HepG2 (cell line): ENCODE results near the gene NABP2. TPM values are rescaled to one million over a fixed set of nuclear protein-coding genes. Genes with fewer than 3 reads are reported as not detected.

Experiments
- E2F5 ChIP-seq: sonication (generic); formaldehyde crosslinking; conservative IDR thresholded peaks from 2 replicates; pipeline ENCODE4 v1.4.0; 2020; ENCODE audit warnings: missing genetic modification reagents
- ERF ChIP-seq: IDR thresholded peaks from 2 replicates; pipeline ENCODE4 v1.6.1; 2018; ENCODE audit warnings: missing biosample characterization, missing genetic modification reagents
- HES4 ChIP-seq: sonication (generic); formaldehyde crosslinking; IDR thresholded peaks from 2 replicates; pipeline ENCODE4 v1.9.0; 2021; ENCODE audit warnings: mild to moderate bottlenecking, missing genetic modification reagents, borderline replicate concordance
- HNRNPLL ChIP-seq: fragments of 200-400 bp; formaldehyde crosslinking; IDR thresholded peaks from 2 replicates; pipeline ENCODE4 v1.6.1; 2017; ENCODE audit warnings: mild to moderate bottlenecking, low read depth, low read length; ENCODE audit not compliant: poor library complexity, severe bottlenecking
- HNRNPUL1 ChIP-seq: fragments of 200-400 bp; formaldehyde crosslinking; IDR thresholded peaks from 2 replicates; pipeline ENCODE4 v1.6.1; 2017; ENCODE audit warnings: low read depth, mild to moderate bottlenecking, low read length, moderate library complexity
- KLF13 ChIP-seq: sonication (generic); formaldehyde crosslinking; IDR thresholded peaks from 2 replicates; pipeline ENCODE4 v1.4.0; 2020; ENCODE audit warnings: mild to moderate bottlenecking, missing genetic modification reagents
- KLF9 ChIP-seq: IDR thresholded peaks from 2 replicates; pipeline ENCODE4 v1.6.1; 2016; ENCODE audit warnings: low read depth
- MEIS2 ChIP-seq: sonication (generic); formaldehyde crosslinking; IDR thresholded peaks from 2 replicates; pipeline ENCODE4 v1.9.0; 2021; ENCODE audit warnings: mild to moderate bottlenecking, missing genetic modification reagents
- MTF1 ChIP-seq: sonication (generic); formaldehyde crosslinking; IDR thresholded peaks from 2 replicates; pipeline ENCODE4 v1.5.0; 2020; ENCODE audit warnings: missing genetic modification reagents
- NFKBIZ ChIP-seq: IDR thresholded peaks from 2 replicates; pipeline ENCODE4 v1.6.1; 2018; ENCODE audit warnings: missing genetic modification reagents, missing compliant biosample characterization
- PAX8 ChIP-seq: sonication (generic); formaldehyde crosslinking; IDR thresholded peaks from 2 replicates; pipeline ENCODE4 v1.8.0; 2022; ENCODE audit warnings: mild to moderate bottlenecking, missing genetic modification reagents, borderline replicate concordance
- PITX1 ChIP-seq: sonication (generic); formaldehyde crosslinking; IDR thresholded peaks from 2 replicates; pipeline ENCODE4 v1.5.1; 2020; ENCODE audit warnings: mild to moderate bottlenecking, missing genetic modification reagents
- RBM39 ChIP-seq: fragments of 200-400 bp; formaldehyde crosslinking; IDR thresholded peaks from one replicate; pipeline ENCODE4 v1.6.1; 2018; ENCODE audit warnings: antibody characterized with exemption, mild to moderate bottlenecking, low read depth, low read length; ENCODE audit not compliant: poor library complexity, severe bottlenecking
- SETDB1 ChIP-seq: sonication (generic); formaldehyde crosslinking; IDR thresholded peaks from 2 replicates; pipeline ENCODE4 v1.5.1; 2020; ENCODE audit warnings: missing genetic modification reagents, mild to moderate bottlenecking, borderline replicate concordance
- SIX1 ChIP-seq: sonication (generic); formaldehyde crosslinking; IDR thresholded peaks from 2 replicates; pipeline ENCODE4 v1.4.0; 2020; ENCODE audit warnings: missing genetic modification reagents, borderline replicate concordance
- XBP1 ChIP-seq: sonication (generic); formaldehyde crosslinking; IDR thresholded peaks from 2 replicates; pipeline ENCODE4 v1.5.0; 2020; ENCODE audit warnings: missing genetic modification reagents
- ZNF225 ChIP-seq: sonication (generic); formaldehyde crosslinking; IDR thresholded peaks from 2 replicates; pipeline ENCODE4 v1.4.0; 2020; ENCODE audit warnings: mild to moderate bottlenecking, missing genetic modification reagents
- ZNF343 ChIP-seq: sonication (generic); formaldehyde crosslinking; IDR thresholded peaks from 2 replicates; pipeline ENCODE4 v1.4.0; 2020; ENCODE audit warnings: mild to moderate bottlenecking, missing genetic modification reagents
- ZNF605 ChIP-seq: sonication (generic); formaldehyde crosslinking; IDR thresholded peaks from 2 replicates; pipeline ENCODE4 v1.8.0; 2022; ENCODE audit warnings: mild to moderate bottlenecking, missing genetic modification reagents
- ZSCAN20 ChIP-seq: sonication (generic); formaldehyde crosslinking; IDR thresholded peaks from 2 replicates; pipeline ENCODE4 v1.4.0; 2020; ENCODE audit warnings: missing genetic modification reagents, mild to moderate bottlenecking, borderline replicate concordance
- polyA plus RNA-seq, 8 experiments: library from polyadenylated mRNA; depleted of rRNA in 3 of 8; stranded (reverse) in 7 of 8; unstranded in 1 of 8; fragments of >200 nt; fragmentation: Illumina TruSeq in 4 of 8; extraction: Trizol in 4 of 8; gene quantifications; 2 replicates each; pipeline versions ENCODE4 v1.2.1 to v1.2.3, GENCODE V29; 2011 to 2016; ENCODE audit warnings: low read depth in 4 of 8, missing spikeins in 1 of 8, mixed read lengths in 1 of 8; ENCODE audit not compliant: insufficient read depth in 1 of 8
- total RNA-seq, 5 experiments: library from RNA; depleted of rRNA; stranded (reverse); fragments of >200 nt; fragmentation: Illumina TruSeq; extraction: Trizol; gene quantifications; 2 replicates each; pipeline ENCODE4 v1.2.3, GENCODE V29; 2016; ENCODE audit warnings: low read depth in 1 of 5
- TF ChIP-seq, protein P1 (sequence below): sonication (generic); formaldehyde crosslinking; IDR thresholded peaks from 2 replicates; pipeline ENCODE4 v1.5.1; 2020; ENCODE audit warnings: missing genetic modification reagents, mild to moderate bottlenecking, borderline replicate concordance
- TF ChIP-seq, protein P2 (sequence below): sonication (generic); formaldehyde crosslinking; IDR thresholded peaks from 2 replicates; pipeline ENCODE4 v1.8.1; 2023; ENCODE audit warnings: missing genetic modification reagents, inconsistent platforms, borderline replicate concordance
- TF ChIP-seq, protein P3 (sequence below): sonication (generic); formaldehyde crosslinking; IDR thresholded peaks from 2 replicates; pipeline ENCODE4; 2020; ENCODE audit warnings: missing genetic modification reagents, mild to moderate bottlenecking, borderline replicate concordance
- TF ChIP-seq, protein P4 (sequence below): sonication (generic); formaldehyde crosslinking; IDR thresholded peaks from 2 replicates; pipeline ENCODE4 v1.8.0; 2022; ENCODE audit warnings: mild to moderate bottlenecking, missing genetic modification reagents, borderline replicate concordance

The NABP2 gene
- total and polyA plus RNA-seq, 2 of the 13 experiments (the other 11 are each of a cell fraction or from before 2014, with no cell fraction given) = 33.2 to 35.5 TPM

DNA sequence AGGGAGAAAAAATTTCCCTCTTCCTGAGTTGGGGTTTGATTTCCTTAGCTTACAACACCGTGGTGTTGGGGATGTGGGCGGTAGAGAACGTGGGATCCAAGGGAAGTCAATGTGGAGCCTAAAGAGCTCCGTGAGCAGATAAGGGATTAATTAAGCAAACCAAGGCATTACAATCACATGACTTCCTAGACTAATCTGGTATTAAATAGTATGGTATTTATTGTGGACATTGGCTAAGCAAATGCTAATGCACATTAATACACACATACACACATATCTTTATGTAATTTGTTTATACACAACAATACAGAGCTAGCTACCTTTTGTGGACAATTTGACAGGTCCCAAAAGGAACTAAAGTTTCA lies 1.6 kb upstream of the NABP2 start (continued):
- TF ChIP-seq ZNF605 (no peak), KLF9 (CRISPR knock-in tag) (no peak), E2F5 (no peak), ERF (CRISPR knock-in tag) (no peak), SIX1 (CRISPR knock-in tag) (no peak), XBP1 (no peak), HNRNPLL (no peak), MTF1 (no peak), RBM39 (no peak), MEIS2 (CRISPR knock-in tag) (no peak), ZSCAN20 (CRISPR knock-in tag) (no peak), HES4 (CRISPR knock-in tag) (no peak), ZNF225 (CRISPR knock-in tag) (no peak), PITX1 (CRISPR knock-in tag) (no peak), NFKBIZ (CRISPR knock-in tag) (no peak), SETDB1 (no peak), KLF13 (no peak), HNRNPUL1 (no peak), PAX8 (CRISPR knock-in tag) (no peak), ZNF343 (CRISPR knock-in tag) (peak; percentile 7; the same call in 1 of the 2 replicates)
- TF ChIP-seq, protein P1, sequence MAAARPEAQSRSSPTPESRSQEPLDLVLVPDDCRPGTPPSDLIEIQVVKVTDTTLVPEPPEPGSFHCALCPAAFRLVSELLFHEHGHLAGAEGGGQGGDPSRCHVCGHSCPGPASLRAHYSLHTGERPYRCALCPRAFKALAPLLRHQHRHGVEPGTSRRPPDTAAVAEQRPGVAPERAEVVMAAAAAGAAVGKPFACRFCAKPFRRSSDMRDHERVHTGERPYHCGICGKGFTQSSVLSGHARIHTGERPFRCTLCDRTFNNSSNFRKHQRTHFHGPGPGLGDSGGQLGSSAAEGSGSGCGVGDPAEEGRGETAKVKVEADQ (CRISPR knock-in tag) = no peak
- TF ChIP-seq, protein P2, sequence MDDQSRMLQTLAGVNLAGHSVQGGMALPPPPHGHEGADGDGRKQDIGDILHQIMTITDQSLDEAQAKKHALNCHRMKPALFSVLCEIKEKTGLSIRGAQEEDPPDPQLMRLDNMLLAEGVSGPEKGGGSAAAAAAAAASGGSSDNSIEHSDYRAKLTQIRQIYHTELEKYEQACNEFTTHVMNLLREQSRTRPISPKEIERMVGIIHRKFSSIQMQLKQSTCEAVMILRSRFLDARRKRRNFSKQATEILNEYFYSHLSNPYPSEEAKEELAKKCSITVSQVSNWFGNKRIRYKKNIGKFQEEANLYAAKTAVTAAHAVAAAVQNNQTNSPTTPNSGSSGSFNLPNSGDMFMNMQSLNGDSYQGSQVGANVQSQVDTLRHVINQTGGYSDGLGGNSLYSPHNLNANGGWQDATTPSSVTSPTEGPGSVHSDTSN (CRISPR knock-in tag) = no peak
- TF ChIP-seq, protein P3, sequence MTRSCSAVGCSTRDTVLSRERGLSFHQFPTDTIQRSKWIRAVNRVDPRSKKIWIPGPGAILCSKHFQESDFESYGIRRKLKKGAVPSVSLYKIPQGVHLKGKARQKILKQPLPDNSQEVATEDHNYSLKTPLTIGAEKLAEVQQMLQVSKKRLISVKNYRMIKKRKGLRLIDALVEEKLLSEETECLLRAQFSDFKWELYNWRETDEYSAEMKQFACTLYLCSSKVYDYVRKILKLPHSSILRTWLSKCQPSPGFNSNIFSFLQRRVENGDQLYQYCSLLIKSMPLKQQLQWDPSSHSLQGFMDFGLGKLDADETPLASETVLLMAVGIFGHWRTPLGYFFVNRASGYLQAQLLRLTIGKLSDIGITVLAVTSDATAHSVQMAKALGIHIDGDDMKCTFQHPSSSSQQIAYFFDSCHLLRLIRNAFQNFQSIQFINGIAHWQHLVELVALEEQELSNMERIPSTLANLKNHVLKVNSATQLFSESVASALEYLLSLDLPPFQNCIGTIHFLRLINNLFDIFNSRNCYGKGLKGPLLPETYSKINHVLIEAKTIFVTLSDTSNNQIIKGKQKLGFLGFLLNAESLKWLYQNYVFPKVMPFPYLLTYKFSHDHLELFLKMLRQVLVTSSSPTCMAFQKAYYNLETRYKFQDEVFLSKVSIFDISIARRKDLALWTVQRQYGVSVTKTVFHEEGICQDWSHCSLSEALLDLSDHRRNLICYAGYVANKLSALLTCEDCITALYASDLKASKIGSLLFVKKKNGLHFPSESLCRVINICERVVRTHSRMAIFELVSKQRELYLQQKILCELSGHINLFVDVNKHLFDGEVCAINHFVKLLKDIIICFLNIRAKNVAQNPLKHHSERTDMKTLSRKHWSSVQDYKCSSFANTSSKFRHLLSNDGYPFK (CRISPR knock-in tag) = no peak
- TF ChIP-seq, protein P4, sequence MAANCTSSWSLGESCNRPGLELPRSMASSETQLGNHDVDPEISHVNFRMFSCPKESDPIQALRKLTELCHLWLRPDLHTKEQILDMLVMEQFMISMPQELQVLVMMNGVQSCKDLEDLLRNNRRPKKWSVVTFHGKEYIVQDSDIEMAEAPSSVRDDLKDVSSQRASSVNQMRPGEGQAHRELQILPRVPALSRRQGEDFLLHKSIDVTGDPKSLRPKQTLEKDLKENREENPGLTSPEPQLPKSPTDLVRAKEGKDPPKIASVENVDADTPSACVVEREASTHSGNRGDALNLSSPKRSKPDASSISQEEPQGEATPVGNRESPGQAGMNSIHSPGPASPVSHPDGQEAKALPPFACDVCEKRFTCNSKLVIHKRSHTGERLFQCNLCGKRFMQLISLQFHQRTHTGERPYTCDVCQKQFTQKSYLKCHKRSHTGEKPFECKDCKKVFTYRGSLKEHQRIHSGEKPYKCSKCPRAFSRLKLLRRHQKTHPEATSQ (CRISPR knock-in tag) = no peak
